NB4 (cell line): ENCODE measurements around the gene STN1.

Experiments used
- DNase-seq: peaks from one replicate; pipeline ENCODE4 v3.0.0; 2010; ENCODE audit warnings: low read depth
- H3K4me3 ChIP-seq: one replicate; pipeline ENCODE4 v1.5.1; 2011; ENCODE audit warnings: mild to moderate bottlenecking, low read depth, low read length, moderate library complexity
- MAX ChIP-seq: IDR thresholded peaks from 2 replicates; pipeline ENCODE4 v1.6.1; 2011; ENCODE audit warnings: low read depth, low read length
- MYC ChIP-seq: IDR thresholded peaks from 2 replicates; pipeline ENCODE4 v1.6.1; 2011; ENCODE audit warnings: low read depth, low read length
- POLR2A ChIP-seq: IDR thresholded peaks from 2 replicates; pipeline ENCODE4 v1.6.1; 2011; ENCODE audit warnings: mild to moderate bottlenecking; ENCODE audit not compliant: insufficient read length; ENCODE audit errors: extremely low read depth
- TF ChIP-seq, protein P1 (sequence below): IDR thresholded peaks from one replicate; pipeline ENCODE4 v1.5.1; 2012; ENCODE audit warnings: low read depth, low read length

Gene STN1

GRCh38 chr10:103932971-103933370, 15.0 kb upstream of the STN1 start:
- H3K4me3 ChIP-seq: no peak overlapping the region
- DNase-seq: no peak
- TF ChIP-seq MAX (no peak), POLR2A (no peak), MYC (no peak)
- TF ChIP-seq, protein P1, sequence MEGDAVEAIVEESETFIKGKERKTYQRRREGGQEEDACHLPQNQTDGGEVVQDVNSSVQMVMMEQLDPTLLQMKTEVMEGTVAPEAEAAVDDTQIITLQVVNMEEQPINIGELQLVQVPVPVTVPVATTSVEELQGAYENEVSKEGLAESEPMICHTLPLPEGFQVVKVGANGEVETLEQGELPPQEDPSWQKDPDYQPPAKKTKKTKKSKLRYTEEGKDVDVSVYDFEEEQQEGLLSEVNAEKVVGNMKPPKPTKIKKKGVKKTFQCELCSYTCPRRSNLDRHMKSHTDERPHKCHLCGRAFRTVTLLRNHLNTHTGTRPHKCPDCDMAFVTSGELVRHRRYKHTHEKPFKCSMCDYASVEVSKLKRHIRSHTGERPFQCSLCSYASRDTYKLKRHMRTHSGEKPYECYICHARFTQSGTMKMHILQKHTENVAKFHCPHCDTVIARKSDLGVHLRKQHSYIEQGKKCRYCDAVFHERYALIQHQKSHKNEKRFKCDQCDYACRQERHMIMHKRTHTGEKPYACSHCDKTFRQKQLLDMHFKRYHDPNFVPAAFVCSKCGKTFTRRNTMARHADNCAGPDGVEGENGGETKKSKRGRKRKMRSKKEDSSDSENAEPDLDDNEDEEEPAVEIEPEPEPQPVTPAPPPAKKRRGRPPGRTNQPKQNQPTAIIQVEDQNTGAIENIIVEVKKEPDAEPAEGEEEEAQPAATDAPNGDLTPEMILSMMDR: no peak

- no peak for DNase-seq
- TF ChIP-seq MYC: no peak
- TF ChIP-seq, protein P1: no peak
- TF ChIP-seq POLR2A: no peak
- no peak for TF ChIP-seq MAX
- H3K4me3 ChIP-seq: no peak overlapping the region
Observed at GRCh38 chr10:103932271-103932670, 14.3 kb upstream of the STN1 start.

- no peak overlapping the region for H3K4me3 ChIP-seq
- TF ChIP-seq MAX: no peak
- TF ChIP-seq, protein P1: no peak
- TF ChIP-seq POLR2A: no peak
- no peak for TF ChIP-seq MYC
- DNase-seq: no peak
Observed at GRCh38 chr10:103931603-103932002, 13.6 kb upstream of the STN1 start.

DNA sequence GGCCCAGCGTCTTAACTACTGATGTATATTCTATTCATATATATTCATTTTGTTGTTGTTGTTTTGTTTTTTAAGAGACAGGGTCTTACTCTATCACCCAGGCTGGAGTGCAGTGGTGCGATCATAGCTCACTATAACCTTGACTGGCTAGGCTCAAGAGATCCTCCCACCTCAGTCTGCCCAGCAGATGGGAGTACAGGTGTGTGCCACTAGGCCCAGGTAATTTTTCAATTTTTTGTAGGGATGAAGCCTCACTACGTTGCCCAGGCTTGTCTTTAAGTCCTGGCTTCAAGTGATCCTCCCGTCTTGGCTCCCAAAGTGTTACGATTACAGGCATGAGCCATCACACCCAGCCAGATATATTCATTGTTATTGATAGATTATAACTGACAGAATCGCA, 12.9 kb upstream of the STN1 start:
- DNase-seq: no peak
- H3K4me3 ChIP-seq: no peak overlapping the region
- TF ChIP-seq MAX (no peak), POLR2A (no peak), MYC (no peak)
- TF ChIP-seq, protein P1: no peak

DNA sequence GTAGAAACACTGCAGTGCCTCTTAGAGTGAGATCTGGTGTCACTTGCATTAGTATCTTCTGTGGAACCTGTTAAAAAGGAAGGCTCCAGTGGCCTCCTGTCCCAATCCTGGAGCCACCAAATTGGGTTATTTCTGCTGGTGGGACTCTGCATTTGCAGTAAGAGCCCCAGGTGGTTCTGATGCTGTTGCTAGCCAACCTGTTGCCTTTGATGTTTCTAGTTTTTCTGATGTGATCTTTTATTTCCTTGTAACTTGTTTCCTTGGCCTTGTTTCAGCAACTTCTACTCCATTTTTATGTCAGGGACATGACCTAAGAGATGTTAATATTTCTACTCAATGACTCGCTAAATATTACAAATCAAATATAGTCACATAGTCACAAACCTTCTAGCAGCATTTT, 12.5 kb upstream of the STN1 start:
- no peak for DNase-seq
- no peak for TF ChIP-seq MYC
- TF ChIP-seq, protein P1: no peak
- TF ChIP-seq POLR2A: no peak
- no peak for TF ChIP-seq MAX
- H3K4me3 ChIP-seq: no peak overlapping the region
